ENCODE results near the gene SCN2B.
A peak's percentile ranks its signal among the peaks of the same experiment; 100 is the strongest.
"Not testable (repeated sequence)": the region's sequence is repeated elsewhere in the genome, so short reads cannot be mapped to it uniquely, and the experiment has no call there.

The SCN2B gene

DNA sequence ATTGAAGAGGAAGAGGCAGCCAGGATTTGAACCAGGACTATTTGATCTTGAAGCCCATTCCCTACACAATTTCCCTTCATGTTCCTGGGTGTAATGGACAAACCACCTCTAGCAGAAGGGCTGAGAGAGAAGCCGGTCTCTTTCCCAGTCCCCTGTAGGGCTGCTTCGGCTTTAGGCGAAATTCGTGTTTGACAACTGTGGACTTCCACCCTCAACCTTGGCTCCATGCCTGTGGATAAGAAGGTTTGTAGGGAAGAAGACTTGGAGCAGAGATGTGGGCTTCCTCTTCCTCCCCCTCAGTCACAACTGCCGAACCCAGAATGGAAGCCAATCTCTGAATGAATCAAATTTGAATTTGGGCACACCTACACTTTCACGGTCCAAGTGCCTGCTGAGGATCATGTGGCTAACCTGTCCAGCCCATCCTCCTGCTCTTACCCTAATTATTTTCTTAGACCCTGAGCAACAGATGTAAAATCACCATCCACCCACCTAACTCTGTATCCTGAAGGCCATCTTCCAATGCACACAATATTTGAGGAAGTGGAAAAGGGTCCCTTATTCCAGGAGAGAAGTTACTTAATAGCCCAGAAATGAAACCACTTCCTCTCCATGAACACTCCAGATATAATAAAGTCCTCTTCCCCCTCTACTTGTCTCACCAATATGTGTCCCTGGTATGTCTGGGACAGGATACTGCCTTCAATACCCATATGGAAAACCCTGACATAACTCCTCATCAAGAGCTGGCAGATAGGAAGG is 10.1 kb upstream of the SCN2B start:
- no peak overlapping the region for H3K4me3 ChIP-seq (ENCODE audit: low read length)
- DNase-seq (ENCODE audit: low read depth) = no peak
- TF ChIP-seq, protein P1, sequence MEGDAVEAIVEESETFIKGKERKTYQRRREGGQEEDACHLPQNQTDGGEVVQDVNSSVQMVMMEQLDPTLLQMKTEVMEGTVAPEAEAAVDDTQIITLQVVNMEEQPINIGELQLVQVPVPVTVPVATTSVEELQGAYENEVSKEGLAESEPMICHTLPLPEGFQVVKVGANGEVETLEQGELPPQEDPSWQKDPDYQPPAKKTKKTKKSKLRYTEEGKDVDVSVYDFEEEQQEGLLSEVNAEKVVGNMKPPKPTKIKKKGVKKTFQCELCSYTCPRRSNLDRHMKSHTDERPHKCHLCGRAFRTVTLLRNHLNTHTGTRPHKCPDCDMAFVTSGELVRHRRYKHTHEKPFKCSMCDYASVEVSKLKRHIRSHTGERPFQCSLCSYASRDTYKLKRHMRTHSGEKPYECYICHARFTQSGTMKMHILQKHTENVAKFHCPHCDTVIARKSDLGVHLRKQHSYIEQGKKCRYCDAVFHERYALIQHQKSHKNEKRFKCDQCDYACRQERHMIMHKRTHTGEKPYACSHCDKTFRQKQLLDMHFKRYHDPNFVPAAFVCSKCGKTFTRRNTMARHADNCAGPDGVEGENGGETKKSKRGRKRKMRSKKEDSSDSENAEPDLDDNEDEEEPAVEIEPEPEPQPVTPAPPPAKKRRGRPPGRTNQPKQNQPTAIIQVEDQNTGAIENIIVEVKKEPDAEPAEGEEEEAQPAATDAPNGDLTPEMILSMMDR (conservative IDR thresholded peaks at IDR 0.05; ENCODE audit: low read length) = no peak

DNA sequence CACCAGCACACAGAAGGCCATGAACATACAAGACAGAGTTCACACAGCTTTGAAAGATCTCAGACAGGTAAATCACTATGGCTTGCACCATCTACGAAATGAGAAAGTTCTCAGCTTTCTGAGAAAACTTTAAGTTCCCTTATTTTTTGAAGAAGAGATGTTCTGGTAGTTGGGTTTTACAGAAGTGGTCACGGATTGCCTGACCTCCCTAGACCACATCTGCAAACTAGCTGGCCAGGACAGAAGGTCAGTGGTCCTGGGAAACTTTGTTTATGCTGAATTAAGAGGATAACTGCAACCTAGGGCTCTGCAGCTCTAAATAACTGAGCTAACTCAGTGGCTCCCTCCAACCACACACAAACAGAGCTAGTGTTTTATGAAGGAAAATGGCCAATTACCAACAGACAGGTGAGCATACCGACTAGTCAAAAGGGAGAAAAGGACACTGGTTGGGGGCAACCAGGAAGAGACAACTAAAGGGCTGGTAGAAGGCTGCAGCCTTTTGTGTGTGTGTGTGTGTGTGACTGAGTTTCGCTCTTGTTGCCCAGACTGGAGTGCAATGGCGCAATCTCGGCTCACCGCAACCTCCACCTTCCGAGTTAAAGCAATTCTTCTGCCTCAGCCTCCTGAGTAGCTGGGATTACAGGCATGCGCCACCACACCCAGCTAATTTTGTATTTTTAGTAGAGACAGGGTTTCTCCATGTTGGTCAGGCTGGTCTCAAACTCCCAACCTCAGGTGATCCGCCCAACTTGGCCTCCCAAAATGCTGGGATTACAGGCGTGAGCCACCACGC is 8.5 kb upstream of the SCN2B start:
- no peak overlapping the region for H3K4me3 ChIP-seq (ENCODE audit: low read length)
- TF ChIP-seq, protein P1 (conservative IDR thresholded peaks at IDR 0.05; ENCODE audit: low read length) = no peak
- no peak for DNase-seq (ENCODE audit: low read depth)

DNA sequence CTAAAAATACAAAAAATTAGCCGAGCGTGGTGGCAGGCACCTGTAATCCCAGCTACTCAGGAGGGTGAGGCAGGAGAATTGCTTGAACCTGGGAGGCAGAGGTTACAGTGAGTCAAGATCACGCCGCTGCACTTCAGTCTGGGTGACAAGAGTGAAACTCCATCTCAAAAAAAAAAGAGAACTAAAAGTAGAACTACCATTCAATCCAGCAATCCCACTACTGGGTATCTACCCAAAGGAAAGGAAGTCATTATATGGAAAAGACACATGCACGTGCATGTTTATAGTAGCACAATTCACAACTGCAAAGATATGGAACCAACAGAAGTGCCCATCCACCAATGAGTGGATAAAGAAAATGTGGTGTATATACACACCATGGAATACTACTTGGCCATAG is 7.3 kb upstream of the SCN2B start:
- not testable (repeated sequence) for DNase-seq (ENCODE audit: low read depth); H3K4me3 ChIP-seq (ENCODE audit: low read length)

DNA sequence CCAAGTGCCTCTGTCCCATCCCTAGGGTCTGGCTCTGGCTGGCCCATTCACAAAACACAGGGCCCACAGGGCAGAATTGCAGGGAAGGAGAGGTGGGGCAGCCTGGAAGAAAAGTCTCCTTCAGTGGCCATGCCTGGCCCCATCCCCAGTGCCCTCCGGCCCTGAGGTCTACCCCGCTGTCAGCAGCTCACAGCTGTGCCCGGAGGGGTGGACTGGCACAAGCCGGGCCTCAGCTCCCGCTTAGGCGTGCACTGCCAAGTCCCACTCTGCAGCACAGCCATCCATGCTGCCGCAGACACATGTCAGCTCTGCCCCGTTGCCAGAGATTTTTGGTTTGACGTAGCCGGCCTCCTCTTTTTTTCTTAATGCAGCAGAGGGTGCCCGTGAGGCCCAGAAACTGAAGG is 3.9 kb upstream of the SCN2B start:
- peak; percentile 26 for DNase-seq (ENCODE audit: low read depth)
- TF ChIP-seq, protein P1 (conservative IDR thresholded peaks at IDR 0.05; ENCODE audit: low read length) = no peak
- H3K4me3 ChIP-seq (ENCODE audit: low read length) = no peak overlapping the region

DNA sequence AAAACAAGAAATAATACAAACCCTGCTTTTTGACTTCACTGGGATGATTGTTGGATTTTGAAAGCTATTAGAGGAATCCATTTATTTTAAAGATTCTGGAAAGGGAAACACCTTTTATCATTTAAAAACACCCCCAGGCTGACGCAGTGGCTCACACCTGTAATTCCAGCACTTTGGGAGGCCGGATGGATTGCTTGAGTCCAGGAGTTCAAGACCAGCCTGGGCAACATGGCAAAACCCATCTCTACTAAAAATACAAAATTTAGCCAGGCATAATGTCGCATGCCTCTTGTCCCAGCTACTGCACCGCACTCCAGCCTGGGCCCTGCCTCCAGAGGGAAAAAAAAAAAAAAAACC is 317 bp upstream of the SCN2B start:
- no peak for DNase-seq (ENCODE audit: low read depth)
- TF ChIP-seq, protein P1 (conservative IDR thresholded peaks at IDR 0.05; ENCODE audit: low read length) = no peak
- H3K4me3 ChIP-seq (ENCODE audit: low read length) = no peak overlapping the region

DNA sequence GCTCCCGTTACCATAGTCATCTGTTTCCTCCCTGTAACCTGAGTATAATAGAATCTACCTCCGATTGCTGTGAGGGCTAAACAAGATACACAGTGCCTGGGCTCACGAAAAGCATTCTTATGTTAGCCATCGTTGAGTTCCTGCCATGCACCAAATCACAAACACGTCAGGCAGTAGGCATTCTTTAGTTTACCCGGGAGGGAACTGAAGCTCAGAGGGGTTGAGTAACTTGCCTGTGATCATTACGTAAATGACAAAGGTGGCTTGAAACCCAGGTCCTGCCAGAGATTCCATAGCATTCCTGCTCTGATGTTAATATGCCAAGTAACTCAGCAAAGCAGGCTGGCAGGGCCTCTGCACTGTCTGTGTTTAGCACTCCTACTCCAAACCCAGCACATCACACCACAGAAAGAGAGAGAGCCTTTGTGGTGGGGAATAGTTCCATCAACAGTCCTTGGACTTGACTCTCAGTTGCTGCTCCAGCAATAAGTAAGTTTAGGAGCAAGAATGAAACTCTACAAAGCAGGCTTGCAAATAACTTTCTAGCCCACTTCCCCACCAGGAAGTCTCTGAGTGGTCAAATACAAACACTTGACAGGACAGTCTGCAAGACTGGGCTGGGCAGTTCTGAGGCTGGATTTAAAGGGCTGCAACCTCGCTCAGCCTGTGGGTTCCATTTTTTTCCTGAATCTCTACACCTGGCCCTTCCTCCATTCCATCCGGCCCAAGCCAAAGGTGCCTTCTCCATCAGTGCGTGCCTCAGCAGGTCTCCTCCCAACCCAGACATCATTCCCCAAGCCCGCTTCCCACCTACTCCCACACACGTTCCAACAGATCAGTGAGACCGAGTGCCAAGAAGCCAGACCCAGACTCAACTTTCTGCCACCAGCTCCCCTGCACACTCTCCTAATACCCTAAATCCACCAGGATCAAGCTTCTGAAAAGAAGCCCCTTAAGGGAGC is 1.1 kb downstream of the SCN2B start:
- peak; percentile 51 for DNase-seq (ENCODE audit: low read depth)
- TF ChIP-seq, protein P1 (conservative IDR thresholded peaks at IDR 0.05; ENCODE audit: low read length) = no peak
- no peak overlapping the region for H3K4me3 ChIP-seq (ENCODE audit: low read length)

DNA sequence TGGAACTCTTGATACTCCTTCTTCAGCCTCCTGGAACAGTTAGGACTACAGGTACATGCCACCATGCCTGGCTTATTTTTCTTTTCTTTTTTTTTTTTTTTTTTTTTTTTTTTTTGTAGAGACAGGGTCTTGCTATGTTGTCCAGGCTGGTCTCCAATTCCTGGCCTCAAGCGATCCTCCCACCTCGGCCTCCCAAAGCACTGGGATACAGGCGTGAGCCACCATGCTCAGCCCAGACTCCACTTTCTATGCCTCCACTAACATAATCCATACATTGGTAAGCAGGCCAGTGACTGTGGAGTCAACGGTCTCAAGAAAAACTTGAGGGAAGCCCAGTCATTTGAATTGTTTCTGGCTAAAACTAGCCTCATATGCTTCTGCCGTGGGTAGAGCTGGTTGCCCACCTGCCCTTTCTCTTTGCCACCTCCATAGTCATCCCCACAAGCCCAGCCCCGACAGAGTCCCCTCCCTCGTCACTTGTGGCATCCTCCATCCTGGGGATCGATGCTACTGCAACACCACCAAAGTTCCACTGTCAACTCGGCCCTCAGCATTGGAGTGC is 2.4 kb downstream of the SCN2B start:
- H3K4me3 ChIP-seq (ENCODE audit: low read length) = no peak overlapping the region
- no peak for DNase-seq (ENCODE audit: low read depth)
- TF ChIP-seq, protein P1 (conservative IDR thresholded peaks at IDR 0.05; ENCODE audit: low read length) = no peak

All from AG10803 (cell line).